Psoas muscle (tissue), 8 donors: Measurements from ENCODE around the gene BOLA3. TPM values are rescaled to one million over a fixed set of nuclear protein-coding genes. Genes with fewer than 3 reads are reported as not detected.

Source experiments
- ATAC-seq, 4 donors: fragments of 200-7000 bp; cut with Tn5 transposase; one replicate each; pipeline ENCODE4 v1.9.1; 2020; ENCODE audit warnings: moderate library complexity in 3 of 4, mild to moderate bottlenecking in 2 of 4
- DNase-seq, 2 donors: peaks; one replicate each; pipeline ENCODE4 v3.0.0-alpha.2; 2020
- H3K27ac ChIP-seq: fragments of 200-600 bp; one replicate; pipeline ENCODE4 v1.8.0; 2022
- H3K27me3 ChIP-seq, 3 donors: fragments of 200-600 bp in 1 of 3; one replicate each; pipeline versions ENCODE4 v1.6.1 to v1.8.0; 2013 to 2022; ENCODE audit warnings: low read length in 2 of 3, mild to moderate bottlenecking in 2 of 3, moderate library complexity in 1 of 3; ENCODE audit not compliant: insufficient read depth in 3 of 3
- H3K36me3 ChIP-seq, 2 donors: fragments of 200-600 bp in 1 of 2; one replicate each; pipeline versions ENCODE4 v1.6.1 to v1.8.0; 2013 to 2022; ENCODE audit warnings: low read depth in 1 of 2, mild to moderate bottlenecking in 1 of 2, moderate library complexity in 1 of 2; ENCODE audit not compliant: insufficient read depth in 1 of 2
- H3K4me1 ChIP-seq: fragments of 200-600 bp; one replicate; pipeline ENCODE4 v1.8.0; 2022
- H3K4me3 ChIP-seq: fragments of 200-600 bp; one replicate; pipeline ENCODE4 v1.8.0; 2022; ENCODE audit warnings: mild to moderate bottlenecking
- H3K9me3 ChIP-seq: fragments of 200-600 bp; one replicate; pipeline ENCODE4 v1.8.0; 2022
- CTCF ChIP-seq: fragments of 200-600 bp; IDR thresholded peaks from one replicate; pipeline ENCODE4 v1.8.0; 2022; ENCODE audit warnings: antibody characterized with exemption
- WGBS, 3 donors: extraction: QIAGEN DNeasy Blood & Tissue Kit; methylation state at CpG; one replicate each; pipeline versions ENCODE4 v1.1.6 to v1.1.7; 2013; 5-methylcytosine and 5-hydroxymethylcytosine counted together
- intact Hi-C, 2 donors: fragments of 100-400 bp; cut with DNase I; formaldehyde crosslinking; loops; one replicate each; pipeline versions ENCODE4 v1.11.0 to v1.14.2; 2022
- polyA plus RNA-seq, 3 donors: library from polyadenylated mRNA; stranded (reverse); fragments of 200-250 nt; gene quantifications; one replicate each; pipeline ENCODE4 v1.2.3, GENCODE V29; 2013
- total RNA-seq, 4 donors: library from RNA; stranded (reverse); fragmentation: NEBNext Ultra II Directional in 2 of 4; extraction: Animal tissue kit (Norgen Biotek cat#: 25700) in 2 of 4; gene quantifications; one replicate each; pipeline versions ENCODE4 v1.2.1 to v1.2.4, GENCODE V29; 2021 to 2023
- donor health status: healthy with polysubstance abuse.
- donor health status: DM: no; HTN: no; CAD: no; lungs with moderate emphysema.
- donor health status: Bipolar disorder and iron deficiency.
- donor health status: healthy.
- donor health status: DM: yes; HTN: yes; CAD: no.
- donor health status: DM: no; HTN: no; CAD: no.
- donor health status: DM: no; HTN: no; CAD: no.
- donor health status: DM: yes; HTN: yes; CAD: no.

The BOLA3 gene
- total and polyA plus RNA-seq, 7 donors: 47.7 to 117 (median 65.9) TPM

- no peak overlapping the region for H3K27ac ChIP-seq
- H3K4me1 ChIP-seq: peaks cover 13% of the 10 kb centered on the region
- DNase-seq (no peak), ATAC-seq (no peak)
- peak overlapping the region; percentile 89 for H3K4me3 ChIP-seq
- no peaks in the 10 kb centered on the region for H3K27me3 ChIP-seq
- 51 to 57% (median 56%) methylated on average over 16 of the region's 16 CpGs for WGBS, 3 donors
- intact Hi-C loops: loop anchor here (2.0 to 10.0 kb wide), 6 partner anchors 28 to 324 kb away; partner anchors contain the start of genes DGUOK (in 1 of the 2) and STAMBP (in 1 of the 2)
- no peaks in the 10 kb centered on the region for H3K9me3 ChIP-seq
- no peak for TF ChIP-seq CTCF
- peaks cover 2 to 46% of the 10 kb centered on the region in 2 donors for H3K36me3 ChIP-seq
Observed at GRCh38 chr2:74148457-74149246, 940 bp upstream of the BOLA3 start.

- intact Hi-C loops: loop anchor here (5.0 to 10.0 kb wide), 4 partner anchors 118 to 322 kb away; partner anchors contain the start of genes DGUOK (in 1 of the 2) and STAMBP (in 1 of the 2)
- Histone ChIP-seq H3K4me3 (peak overlapping the region; percentile 89), H3K9me3 (no peaks in the 10 kb centered on the region), H3K27me3 (no peaks in the 10 kb centered on the region), H3K4me1 (peaks cover 13% of the 10 kb centered on the region), H3K27ac (peak overlapping the region; percentile 70), H3K36me3 (peaks cover 0 to 42% of the 10 kb centered on the region in 2 donors)
- DNase-seq: peak in 1 of 2 donors; percentile 30
- ATAC-seq: peak; percentile 36 to 56 (median 46)
- no peak for TF ChIP-seq CTCF
- 4 to 5% (median 5%) methylated on average over 28 to 29 of the region's 29 CpGs for WGBS, 3 donors
Observed at GRCh38 chr2:74146929-74147726, 584 bp downstream of the BOLA3 start.

- no peak overlapping the region for H3K27ac ChIP-seq
- H3K36me3 ChIP-seq: peaks cover 0 to 30% of the 10 kb centered on the region in 2 donors
- H3K27me3 ChIP-seq: no peaks in the 10 kb centered on the region
- 76 to 80% (median 79%) methylated on average over 6 of the region's 6 CpGs for WGBS, 3 donors
- DNase-seq: no peak
- ATAC-seq: no peak
- intact Hi-C loops: loop anchor here (10.0 kb wide), 3 partner anchors 122 to 318 kb away; partner anchors contain the start of genes DGUOK (in 1 of the 2) and STAMBP (in 1 of the 2)
- H3K9me3 ChIP-seq: no peaks in the 10 kb centered on the region
- H3K4me1 ChIP-seq: peaks cover 7% of the 10 kb centered on the region
- H3K4me3 ChIP-seq: no peak overlapping the region
- no peak for TF ChIP-seq CTCF
Observed at GRCh38 chr2:74142340-74142739, 5.4 kb downstream of the BOLA3 start.

GRCh38 chr2:74138600-74139323, 8.9 kb downstream of the BOLA3 start:
- no peaks in the 10 kb centered on the region for H3K4me1 ChIP-seq
- peaks cover 0 to 40% of the 10 kb centered on the region in 2 donors for H3K36me3 ChIP-seq
- WGBS, 3 donors: 83 to 88% (median 86%) methylated on average over 19 of the region's 19 CpGs
- H3K9me3 ChIP-seq: no peaks in the 10 kb centered on the region
- no peak for DNase-seq
- intact Hi-C loops: no loop called here
- H3K4me3 ChIP-seq: no peak overlapping the region
- no peak for TF ChIP-seq CTCF
- no peak for ATAC-seq
- H3K27ac ChIP-seq: no peak overlapping the region
- no peaks in the 10 kb centered on the region for H3K27me3 ChIP-seq
